Left ventricle myocardium inferior (tissue), 1 donor: Measurements from ENCODE around the gene PCBD1. TPM values are rescaled to one million over a fixed set of nuclear protein-coding genes. Genes with fewer than 3 reads are reported as not detected.

Experiments
- DNase-seq: peaks from one replicate; pipeline ENCODE4 v3.0.0-alpha.2; 2020
- H3K27ac ChIP-seq: fragments of 200-600 bp; replicated peaks from 2 replicates; pipeline ENCODE4 v1.8.0; 2021
- H3K27me3 ChIP-seq: fragments of 200-600 bp; 2 replicates; pipeline ENCODE4 v1.8.0; 2021; ENCODE audit warnings: low read depth
- H3K36me3 ChIP-seq: fragments of 200-600 bp; 2 replicates; pipeline ENCODE4 v1.8.0; 2021
- H3K4me1 ChIP-seq: fragments of 200-600 bp; 2 replicates; pipeline ENCODE4 v1.8.0; 2021
- H3K4me3 ChIP-seq: fragments of 200-600 bp; 2 replicates; pipeline ENCODE4 v1.8.0; 2021; ENCODE audit warnings: mild to moderate bottlenecking, moderate library complexity
- H3K9me3 ChIP-seq: fragments of 200-600 bp; replicated peaks from 2 replicates; pipeline ENCODE4 v1.8.0; 2021
- intact Hi-C: fragments of 100-400 bp; cut with micrococcal nuclease; formaldehyde crosslinking; loops from one replicate; pipeline ENCODE4 v1.11.0; 2022
- total RNA-seq: library from RNA; stranded (reverse); fragmentation: NEBNext Ultra II Directional; extraction: Animal tissue kit (Norgen Biotek cat#: 25700); gene quantifications from one replicate; pipeline ENCODE4 v1.2.1, GENCODE V29; 2021
- TF ChIP-seq, protein P1 (sequence below): fragments of 200-600 bp; IDR thresholded peaks from 2 replicates; pipeline ENCODE4 v1.8.0; 2021; ENCODE audit warnings: antibody characterized with exemption, mild to moderate bottlenecking, borderline replicate concordance
- donor health status: DM: no; HTN: yes; CAD: no; lungs with severe emphysema.

The PCBD1 gene
- total RNA-seq, 1 donor from 2014 or later, result 123 TPM

DNA sequence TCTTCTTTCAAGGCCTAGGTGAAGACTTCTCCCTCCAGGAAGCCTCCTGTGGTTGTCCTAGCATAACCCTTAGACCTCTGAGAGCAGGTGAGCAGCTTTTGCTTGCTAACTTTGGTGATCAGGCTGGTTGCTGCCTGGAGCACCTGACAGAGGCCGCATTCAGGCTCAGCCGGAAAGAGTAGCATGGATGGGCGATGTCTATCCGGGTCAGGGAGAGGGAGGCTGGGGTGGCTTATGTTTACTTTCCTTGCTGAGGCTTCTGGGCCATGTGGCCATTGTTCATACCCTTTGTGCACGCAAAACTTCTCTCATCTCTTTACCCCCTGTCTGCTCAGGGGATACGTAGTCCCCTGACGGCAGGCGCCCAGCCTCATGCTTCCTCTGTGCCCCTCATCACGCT lies 27.4 kb upstream of the PCBD1 start:
- no peak overlapping the region for H3K27ac ChIP-seq
- peaks cover 39% of the 10 kb centered on the region for H3K27me3 ChIP-seq
- no peaks in the 10 kb centered on the region for H3K4me1 ChIP-seq
- H3K4me3 ChIP-seq, result no peak overlapping the region
- peak; percentile 1 for DNase-seq
- TF ChIP-seq, protein P1, sequence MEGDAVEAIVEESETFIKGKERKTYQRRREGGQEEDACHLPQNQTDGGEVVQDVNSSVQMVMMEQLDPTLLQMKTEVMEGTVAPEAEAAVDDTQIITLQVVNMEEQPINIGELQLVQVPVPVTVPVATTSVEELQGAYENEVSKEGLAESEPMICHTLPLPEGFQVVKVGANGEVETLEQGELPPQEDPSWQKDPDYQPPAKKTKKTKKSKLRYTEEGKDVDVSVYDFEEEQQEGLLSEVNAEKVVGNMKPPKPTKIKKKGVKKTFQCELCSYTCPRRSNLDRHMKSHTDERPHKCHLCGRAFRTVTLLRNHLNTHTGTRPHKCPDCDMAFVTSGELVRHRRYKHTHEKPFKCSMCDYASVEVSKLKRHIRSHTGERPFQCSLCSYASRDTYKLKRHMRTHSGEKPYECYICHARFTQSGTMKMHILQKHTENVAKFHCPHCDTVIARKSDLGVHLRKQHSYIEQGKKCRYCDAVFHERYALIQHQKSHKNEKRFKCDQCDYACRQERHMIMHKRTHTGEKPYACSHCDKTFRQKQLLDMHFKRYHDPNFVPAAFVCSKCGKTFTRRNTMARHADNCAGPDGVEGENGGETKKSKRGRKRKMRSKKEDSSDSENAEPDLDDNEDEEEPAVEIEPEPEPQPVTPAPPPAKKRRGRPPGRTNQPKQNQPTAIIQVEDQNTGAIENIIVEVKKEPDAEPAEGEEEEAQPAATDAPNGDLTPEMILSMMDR, result no peak
- H3K36me3 ChIP-seq, result no peaks in the 10 kb centered on the region
- no peaks in the 10 kb centered on the region for H3K9me3 ChIP-seq
- intact Hi-C loops, result no loop called here

DNA sequence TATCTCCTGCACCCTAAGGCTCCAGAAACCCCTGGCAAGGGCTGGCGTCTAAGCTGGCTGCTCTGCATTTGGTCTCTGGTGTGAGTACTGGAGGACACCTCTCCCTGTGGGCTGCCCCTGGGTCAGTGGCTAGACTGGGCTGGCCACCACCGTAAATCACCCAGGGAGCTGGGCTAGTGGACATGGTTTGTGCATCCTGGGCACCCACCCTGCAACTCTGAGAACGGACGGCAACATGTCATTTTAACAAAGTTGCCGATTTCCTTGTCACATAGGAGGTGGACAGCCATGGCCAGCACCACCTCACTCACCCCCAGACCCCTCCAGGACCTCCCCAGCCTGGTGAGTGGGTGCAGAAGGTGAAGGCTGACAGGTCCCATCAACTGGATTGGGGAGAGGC lies 26.8 kb upstream of the PCBD1 start:
- peaks cover 39% of the 10 kb centered on the region for H3K27me3 ChIP-seq
- no peaks in the 10 kb centered on the region for H3K9me3 ChIP-seq
- intact Hi-C loops, result no loop called here
- no peaks in the 10 kb centered on the region for H3K4me1 ChIP-seq
- no peak overlapping the region for H3K4me3 ChIP-seq
- TF ChIP-seq, protein P1, result no peak
- DNase-seq, result peak; percentile 2
- H3K27ac ChIP-seq, result no peak overlapping the region
- H3K36me3 ChIP-seq, result no peaks in the 10 kb centered on the region

DNA sequence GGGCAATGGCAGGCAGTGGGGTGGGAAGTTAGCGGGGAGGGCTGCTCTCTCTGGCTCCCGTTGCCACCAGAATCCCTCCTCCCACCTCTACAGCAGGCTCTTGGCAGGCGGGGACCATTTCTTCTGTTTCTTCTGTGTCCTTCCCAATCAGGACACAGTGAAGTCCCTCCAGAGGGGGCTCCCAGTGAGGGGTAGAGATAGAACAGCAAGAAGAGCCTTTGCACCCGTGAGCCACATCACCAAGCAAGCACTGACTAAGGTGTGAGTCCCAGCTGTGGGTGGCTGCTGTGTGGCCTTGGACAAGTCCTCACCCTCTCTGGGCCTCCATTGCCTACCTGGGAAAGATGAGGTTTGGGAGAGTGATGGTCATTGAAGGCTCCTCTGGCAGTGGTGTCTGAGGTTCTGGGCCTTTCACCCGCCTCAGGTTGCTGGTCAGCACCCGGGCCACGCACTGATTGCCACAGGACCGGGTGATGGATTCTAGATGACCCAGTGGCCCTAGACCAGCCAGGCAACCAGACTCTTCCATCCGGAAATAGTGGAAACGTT lies 26.0 kb upstream of the PCBD1 start:
- no peak for DNase-seq
- Histone ChIP-seq H3K9me3 (no peaks in the 10 kb centered on the region), H3K4me3 (no peak overlapping the region), H3K36me3 (no peaks in the 10 kb centered on the region), H3K4me1 (no peaks in the 10 kb centered on the region), H3K27ac (no peak overlapping the region), H3K27me3 (peaks cover 39% of the 10 kb centered on the region)
- intact Hi-C loops, result no loop called here
- TF ChIP-seq, protein P1, result no peak

DNA sequence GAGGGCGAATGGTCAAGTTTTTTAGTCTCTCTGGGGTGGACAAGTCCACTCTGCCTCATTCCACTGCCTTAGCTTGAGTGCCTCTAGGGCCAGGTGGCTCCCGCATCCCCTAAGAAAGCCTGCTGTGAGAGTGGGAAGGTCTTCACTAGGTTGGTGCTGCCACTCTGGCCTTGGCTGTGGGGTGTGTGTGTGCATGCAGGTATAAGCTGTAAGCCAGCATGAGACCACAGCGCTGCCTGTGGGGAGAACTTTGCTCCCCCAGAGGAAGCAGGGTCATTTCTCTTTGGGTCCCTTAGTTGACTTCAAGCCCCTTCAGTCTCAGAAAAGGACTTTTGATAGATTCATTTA lies 25.5 kb upstream of the PCBD1 start:
- Histone ChIP-seq H3K27ac (no peak overlapping the region), H3K36me3 (no peaks in the 10 kb centered on the region), H3K9me3 (no peaks in the 10 kb centered on the region), H3K4me1 (no peaks in the 10 kb centered on the region), H3K27me3 (peaks cover 34% of the 10 kb centered on the region), H3K4me3 (no peak overlapping the region)
- TF ChIP-seq, protein P1, result no peak
- DNase-seq, result peak; percentile 5
- intact Hi-C loops, result no loop called here

DNA sequence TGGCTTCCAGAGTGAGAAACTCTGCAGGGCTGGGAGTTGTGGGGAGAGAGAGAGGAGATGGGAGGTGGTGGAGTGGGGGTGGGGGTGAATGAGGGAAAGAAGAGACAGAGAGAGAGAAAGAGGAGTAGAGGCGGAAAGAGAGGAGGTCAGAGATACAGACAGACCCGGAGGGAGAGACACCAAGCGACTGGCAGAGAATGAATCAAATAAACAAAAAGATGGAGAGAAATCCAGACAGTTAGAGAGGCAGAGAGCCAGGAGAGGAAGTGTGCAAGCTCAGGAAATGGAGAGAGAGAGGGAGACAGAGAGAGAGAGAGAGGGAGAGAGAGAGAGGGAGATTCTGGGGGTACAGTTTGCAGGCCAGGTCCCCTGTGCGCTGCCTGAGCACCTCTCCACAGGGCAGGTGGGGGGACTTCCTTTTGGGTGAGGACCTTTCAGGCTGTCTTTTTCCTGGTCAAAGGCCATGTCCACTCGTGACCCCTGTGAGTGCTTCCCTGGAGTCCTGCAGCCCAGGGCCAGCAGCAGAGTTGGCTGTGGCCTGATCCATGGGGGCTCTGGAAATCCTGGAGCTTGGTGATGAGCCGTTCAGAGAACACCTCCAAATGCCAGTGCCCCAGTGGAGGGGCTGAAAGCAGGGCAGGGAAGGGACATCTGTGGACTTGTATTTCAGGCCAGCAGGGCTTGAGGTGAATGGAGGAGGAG lies 25.0 kb upstream of the PCBD1 start:
- H3K27ac ChIP-seq, result no peak overlapping the region
- H3K4me3 ChIP-seq, result no peak overlapping the region
- intact Hi-C loops, result no loop called here
- H3K27me3 ChIP-seq, result peaks cover 33% of the 10 kb centered on the region
- DNase-seq, result peak; percentile 6
- no peaks in the 10 kb centered on the region for H3K9me3 ChIP-seq
- peaks cover 1% of the 10 kb centered on the region for H3K4me1 ChIP-seq
- TF ChIP-seq, protein P1, result no peak
- H3K36me3 ChIP-seq, result no peaks in the 10 kb centered on the region
